ENCODE results near the gene THEMIS. TPM values are rescaled to one million over a fixed set of nuclear protein-coding genes. Genes with fewer than 3 reads are reported as not detected.

Gene THEMIS
- total RNA-seq, 2 donors from 2014 or later, result not detected

GRCh38 chr6:127813699-127814027 lies 87.2 kb downstream of the THEMIS start:
- H3K4me1 Mint-ChIP-seq, result peaks cover 2% of the 10 kb centered on the region
- H3K4me3 Mint-ChIP-seq, result no peak overlapping the region
- H3K9me3 Mint-ChIP-seq, result no peaks in the 10 kb centered on the region
- no peak for TF ChIP-seq CTCF (conservative IDR thresholded peaks at IDR 0.05)
- Histone ChIP-seq H3K36me3 (ENCODE audit: control insufficient read depth, insufficient read depth, low read length) (no peaks in the 10 kb centered on the region), H3K9me3 (ENCODE audit: control insufficient read depth, low read length) (no peaks in the 10 kb centered on the region), H3K4me1 (ENCODE audit: control insufficient read depth, insufficient read depth, low read length) (no peaks in the 10 kb centered on the region), H3K27ac (ENCODE audit: low read depth, low read length) (no peak overlapping the region), H3K4me3 (ENCODE audit: low read length) (no peak overlapping the region), H3K9ac (ENCODE audit: extremely low read depth, low read length, poor library complexity, severe bottlenecking) (no peak overlapping the region), H3K27me3 (ENCODE audit: control insufficient read depth, insufficient read depth, low read length, poor library complexity, severe bottlenecking) (no peaks in the 10 kb centered on the region)
- no peak overlapping the region for H3K27ac Mint-ChIP-seq
- H3K36me3 Mint-ChIP-seq (ENCODE audit: low read depth), result no peaks in the 10 kb centered on the region
- 90 to 100% methylated on average over 1 to 4 of the region's 5 CpGs for WGBS, 2 experiments (ENCODE audit: insufficient coverage in 1 of 2, insufficient read length in 1 of 2)
- no peak for DNase-seq
- H3K27me3 Mint-ChIP-seq (ENCODE audit: insufficient read depth), result no peaks in the 10 kb centered on the region

GRCh38 chr6:127812985-127813698 lies 87.7 kb downstream of the THEMIS start:
- Histone ChIP-seq H3K9me3 (ENCODE audit: control insufficient read depth, low read length) (no peaks in the 10 kb centered on the region), H3K4me1 (ENCODE audit: control insufficient read depth, insufficient read depth, low read length) (no peaks in the 10 kb centered on the region), H3K36me3 (ENCODE audit: control insufficient read depth, insufficient read depth, low read length) (no peaks in the 10 kb centered on the region), H3K27me3 (ENCODE audit: control insufficient read depth, insufficient read depth, low read length, poor library complexity, severe bottlenecking) (no peaks in the 10 kb centered on the region), H3K4me3 (ENCODE audit: low read length) (no peak overlapping the region), H3K9ac (ENCODE audit: extremely low read depth, low read length, poor library complexity, severe bottlenecking) (no peak overlapping the region), H3K27ac (ENCODE audit: low read depth, low read length) (no peak overlapping the region)
- Mint-ChIP-seq H3K27me3 (ENCODE audit: insufficient read depth) (no peaks in the 10 kb centered on the region), H3K9me3 (no peaks in the 10 kb centered on the region), H3K36me3 (ENCODE audit: low read depth) (no peaks in the 10 kb centered on the region), H3K27ac (no peak overlapping the region), H3K4me3 (no peak overlapping the region), H3K4me1 (peaks cover 2% of the 10 kb centered on the region)
- TF ChIP-seq CTCF (conservative IDR thresholded peaks at IDR 0.05), result no peak
- DNase-seq, result no peak
- 90 to 99% methylated on average over 10 to 16 of the region's 16 CpGs for WGBS, 2 experiments (ENCODE audit: insufficient coverage in 1 of 2, insufficient read length in 1 of 2)

- peaks cover 2% of the 10 kb centered on the region for H3K4me1 Mint-ChIP-seq
- Histone ChIP-seq H3K36me3 (ENCODE audit: control insufficient read depth, insufficient read depth, low read length) (no peaks in the 10 kb centered on the region), H3K9me3 (ENCODE audit: control insufficient read depth, low read length) (no peaks in the 10 kb centered on the region), H3K4me3 (ENCODE audit: low read length) (no peak overlapping the region), H3K27me3 (ENCODE audit: control insufficient read depth, insufficient read depth, low read length, poor library complexity, severe bottlenecking) (no peaks in the 10 kb centered on the region), H3K4me1 (ENCODE audit: control insufficient read depth, insufficient read depth, low read length) (no peaks in the 10 kb centered on the region), H3K27ac (ENCODE audit: low read depth, low read length) (no peak overlapping the region), H3K9ac (ENCODE audit: extremely low read depth, low read length, poor library complexity, severe bottlenecking) (no peak overlapping the region)
- DNase-seq, result no peak
- H3K36me3 Mint-ChIP-seq (ENCODE audit: low read depth), result no peaks in the 10 kb centered on the region
- no peak overlapping the region for H3K27ac Mint-ChIP-seq
- H3K4me3 Mint-ChIP-seq, result no peak overlapping the region
- no peak for TF ChIP-seq CTCF (conservative IDR thresholded peaks at IDR 0.05)
- no peaks in the 10 kb centered on the region for H3K27me3 Mint-ChIP-seq (ENCODE audit: insufficient read depth)
- H3K9me3 Mint-ChIP-seq, result no peaks in the 10 kb centered on the region
- 76 to 86% methylated on average over 2 to 4 of the region's 4 CpGs for WGBS, 2 experiments (ENCODE audit: insufficient coverage in 1 of 2, insufficient read length in 1 of 2)
These were observed 88.8 kb downstream of the THEMIS start for GRCh38 chr6:127811900-127812570.
